T-helper 1 cell treated with Interleukin-12 subunit alpha and Interleukin-12 subunit beta and Interleukin-4 antibody, amounts not matched to agents 30 ng/mL and 1 ng/mL, for 36 hours (primary cell): ENCODE results near the gene DMBX1. TPM values are rescaled to one million over a fixed set of nuclear protein-coding genes. Genes with fewer than 3 reads are reported as not detected.

Experiments used
- intact Hi-C: fragments of 100-400 bp; cut with micrococcal nuclease; formaldehyde crosslinking; loops from one replicate; pipeline ENCODE4 v1.15.1; 2024
- total RNA-seq: library from RNA; stranded (reverse); gene quantifications from 2 replicates; pipeline ENCODE4 v1.2.3, GENCODE V29; 2022

The DMBX1 gene
- total RNA-seq, 1 donor from 2014 or later = not detected

GRCh38 chr1:46537651-46538050, 48.0 kb downstream of the DMBX1 start:
- intact Hi-C loops = no loop called here

GRCh38 chr1:46538147-46538546, 48.5 kb downstream of the DMBX1 start:
- intact Hi-C loops = no loop called here

Other genes with a start within 250 kb of the DMBX1 start
- gene RAD54L, start 242.1 kb upstream of the DMBX1 start, total RNA-seq = 30.9 and 33.3 TPM in 2 replicates
- 53.7 and 56.7 TPM in 2 replicates for gene LRRC41, start 186.2 kb upstream of the DMBX1 start, total RNA-seq
- gene UQCRH, start 186.1 kb upstream of the DMBX1 start, total RNA-seq = 238 and 261 TPM in 2 replicates
- gene NSUN4, start 149.0 kb upstream of the DMBX1 start, total RNA-seq = 28.7 and 29.5 TPM in 2 replicates
- 3.6 and 4.1 TPM in 2 replicates for gene FAAH, start 95.5 kb upstream of the DMBX1 start, total RNA-seq
- gene KNCN, start 61.8 kb downstream of the DMBX1 start, total RNA-seq = not detected in 2 replicates
- 115 TPM in 2 replicates for gene MKNK1, start 114.4 kb downstream of the DMBX1 start, total RNA-seq
- gene MOB3C, start 127.0 kb downstream of the DMBX1 start, total RNA-seq = 29.4 and 29.8 TPM in 2 replicates
- 50.0 and 59.3 TPM in 2 replicates for gene ATPAF1, start 178.5 kb downstream of the DMBX1 start, total RNA-seq
- gene TEX38, start 182.0 kb downstream of the DMBX1 start, total RNA-seq = 0.34 TPM in 1 of 2 replicates, not detected in the other
- 95.5 and 97.4 TPM in 2 replicates for gene EFCAB14, start 229.3 kb downstream of the DMBX1 start, total RNA-seq